GDM1 (cell line): Measurements from ENCODE around the gene MTURN.
"Not testable (repeated sequence)": the region's sequence is repeated elsewhere in the genome, so short reads cannot be mapped to it uniquely, and the experiment has no call there.

Experiments used
- DNase-seq: peaks from one replicate; lab custom pipeline; 2025; lab: John Stamatoyannopoulos, UW

MTURN gene

DNA sequence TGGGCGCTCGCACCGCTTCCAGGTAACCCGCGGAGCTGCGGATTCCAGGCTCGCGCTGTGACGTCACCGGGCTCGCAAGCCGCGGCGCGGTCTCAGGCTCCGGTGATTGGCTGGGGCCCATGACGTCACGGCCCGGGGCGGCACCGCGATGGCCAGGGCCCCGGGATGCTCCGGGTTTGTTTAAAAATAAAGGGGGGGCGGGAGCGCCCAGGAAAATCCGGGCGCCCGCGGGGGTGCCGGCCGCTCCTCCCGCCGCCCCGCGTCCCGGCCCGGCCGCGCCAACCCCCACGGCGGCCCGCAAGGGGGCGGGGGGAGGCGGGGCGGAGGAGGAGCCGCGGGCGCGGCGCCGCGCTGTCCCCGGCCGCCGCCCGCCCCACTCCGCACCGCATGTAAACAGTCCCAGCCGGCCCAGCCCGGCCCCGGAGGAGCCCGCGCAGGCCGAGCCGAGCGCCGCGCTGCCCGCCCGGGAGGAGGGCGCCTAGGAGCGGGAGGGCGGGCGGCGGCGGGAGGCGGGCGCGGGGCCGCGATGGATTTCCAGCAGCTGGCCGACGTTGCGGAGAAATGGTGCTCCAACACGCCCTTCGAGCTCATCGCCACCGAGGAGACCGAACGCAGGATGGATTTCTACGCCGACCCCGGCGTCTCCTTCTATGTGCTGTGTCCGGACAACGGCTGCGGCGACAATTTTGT, at the start of gene MTURN:
Gene MTURN, plus strand, starts transcription at position 376 of the 690 bp plus-strand sequence. Its CDS starts 151 bp downstream, at position 527.
- peak; percentile 70 for DNase-seq

DNA sequence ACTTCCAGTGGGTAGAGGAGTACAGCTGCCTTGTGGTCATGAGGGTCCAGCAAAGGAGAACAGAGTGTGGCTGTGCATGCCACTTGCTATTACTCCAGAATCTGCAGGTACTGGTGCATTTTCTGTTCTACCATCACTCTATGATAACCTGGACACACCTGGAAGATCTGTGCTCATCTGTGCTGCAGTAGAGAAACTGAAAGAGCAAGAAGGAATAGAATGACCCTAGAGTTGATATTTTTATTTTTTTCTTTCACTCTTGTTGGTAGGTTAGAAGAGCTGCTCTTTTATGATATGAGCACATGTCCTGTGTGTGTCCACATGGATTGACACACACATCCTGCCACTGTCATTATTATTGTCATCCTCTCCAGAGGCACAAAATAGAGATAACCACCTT, 48.3 kb upstream of the MTURN start:
- DNase-seq, result no peak

DNA sequence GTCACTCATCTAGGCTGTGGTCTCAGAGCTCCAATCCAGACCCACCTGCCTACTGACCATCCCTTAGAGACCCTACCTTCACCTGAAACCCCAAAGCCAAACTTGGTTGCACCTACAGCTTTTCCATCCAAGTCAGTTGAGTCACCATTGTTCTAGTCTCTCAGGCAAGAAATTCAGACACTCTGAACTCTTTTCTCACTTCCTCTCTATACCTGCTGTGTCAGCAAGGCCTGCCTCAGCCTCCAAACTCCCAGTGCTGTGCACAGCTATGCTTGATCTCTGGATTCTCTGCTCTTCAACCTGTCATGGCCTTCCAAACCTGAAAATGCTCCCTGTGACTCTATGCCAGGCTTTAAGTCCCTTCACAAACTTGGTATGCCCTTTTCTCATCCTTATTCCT, 47.4 kb upstream of the MTURN start:
- no peak for DNase-seq

DNA sequence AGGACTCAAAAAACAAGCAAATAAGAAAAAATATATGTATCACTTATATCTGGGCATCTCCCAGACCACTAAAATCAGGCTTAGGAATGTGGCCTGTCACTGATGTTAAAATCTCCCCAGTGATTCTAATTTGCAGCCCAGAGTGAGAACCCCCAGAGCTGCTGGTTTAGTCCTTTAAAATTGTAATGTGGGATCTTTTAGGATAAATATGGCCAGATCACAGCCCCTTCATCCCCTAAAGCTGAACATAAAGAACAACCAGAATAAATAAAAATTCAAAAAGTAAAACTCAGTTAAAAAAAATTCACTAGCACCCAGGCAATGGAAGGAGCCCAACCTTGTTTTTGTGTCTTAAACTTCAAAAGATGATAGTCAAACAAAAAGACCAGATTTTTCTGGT, 46.4 kb upstream of the MTURN start:
- no peak for DNase-seq

DNA sequence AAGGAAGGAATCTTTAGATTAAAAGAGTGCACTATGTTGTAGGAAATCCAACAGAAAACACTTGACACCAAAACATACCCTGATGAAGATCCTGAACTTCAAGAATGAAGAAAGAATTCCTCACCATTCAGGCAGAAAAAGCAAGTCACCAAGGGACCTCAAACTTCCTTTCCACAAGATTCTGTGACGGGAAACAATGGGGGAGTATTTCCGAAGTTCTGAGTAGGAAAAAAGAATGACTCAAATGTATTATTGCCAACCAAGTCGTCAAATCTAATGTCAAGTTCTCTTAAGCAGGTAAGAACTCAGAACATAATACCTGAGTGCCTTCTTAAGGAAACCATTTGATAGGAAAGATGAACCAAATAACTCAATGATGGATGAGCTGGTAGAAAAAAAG, 44.7 kb upstream of the MTURN start:
- DNase-seq, result no peak

DNA sequence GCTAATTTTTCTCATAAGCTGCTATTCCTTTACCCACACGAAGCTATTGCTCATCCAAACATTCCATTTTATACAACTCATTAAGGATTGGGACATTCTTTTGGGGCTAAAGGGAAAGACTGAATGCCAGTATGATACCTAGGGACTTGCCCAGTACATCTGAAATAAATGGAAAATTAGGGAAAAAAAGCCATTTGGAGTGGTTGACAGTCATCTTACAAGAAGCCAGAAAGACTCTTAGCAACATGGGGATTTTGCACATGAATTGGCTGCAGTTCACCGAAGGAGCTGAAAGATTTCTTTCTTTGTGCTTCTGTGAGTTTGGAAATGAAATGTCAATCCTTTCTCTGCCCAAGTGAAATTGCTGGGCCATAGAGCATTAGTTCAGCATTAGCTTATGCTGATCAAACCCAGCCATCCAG, 43.3 kb upstream of the MTURN start:
- DNase-seq, result no peak

DNA sequence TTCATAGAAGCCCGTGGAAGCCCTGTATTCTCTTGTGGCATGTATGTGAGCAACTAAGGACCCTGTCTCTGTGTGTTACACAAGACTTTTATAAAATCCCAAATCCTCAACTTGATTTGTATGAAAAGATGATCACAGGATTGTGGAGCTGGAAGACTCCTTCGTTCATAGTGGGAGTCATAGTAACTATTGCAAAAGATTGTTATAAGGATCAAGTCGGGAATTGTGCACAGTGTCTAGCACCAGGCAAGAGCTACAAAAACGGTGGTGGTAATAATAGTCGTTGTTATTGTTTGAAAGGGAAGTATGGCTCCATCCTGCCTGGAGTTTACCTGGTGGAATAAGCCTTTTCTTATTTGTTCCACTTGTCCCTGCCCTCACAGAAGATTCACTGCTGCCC, 42.8 kb upstream of the MTURN start:
- no peak for DNase-seq

DNA sequence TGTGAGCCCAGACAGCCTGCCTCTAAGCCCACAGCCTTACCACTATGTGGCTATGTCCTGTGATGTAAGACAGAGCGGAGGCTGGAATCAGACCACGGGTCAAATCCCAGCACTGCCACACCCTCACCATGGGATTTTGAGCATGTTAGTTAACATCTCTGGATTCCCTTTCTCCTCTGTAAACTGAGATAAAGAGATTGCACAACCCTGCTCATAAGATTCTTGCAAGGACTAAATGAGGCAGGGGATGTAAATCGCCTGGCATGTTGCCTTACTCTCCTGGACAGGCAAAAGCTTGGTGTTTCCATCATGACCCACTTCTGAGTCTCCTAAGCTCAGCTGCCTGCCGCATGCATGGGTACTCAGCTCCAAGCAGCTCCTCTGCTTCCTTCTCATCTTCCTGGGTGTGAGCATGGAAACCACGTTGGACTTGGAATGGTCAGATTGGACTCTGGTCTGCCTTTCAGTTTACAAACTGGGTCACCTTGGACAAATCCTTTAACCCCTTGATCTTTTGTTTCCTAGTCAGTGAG, 41.3 kb upstream of the MTURN start:
- DNase-seq, result no peak

DNA sequence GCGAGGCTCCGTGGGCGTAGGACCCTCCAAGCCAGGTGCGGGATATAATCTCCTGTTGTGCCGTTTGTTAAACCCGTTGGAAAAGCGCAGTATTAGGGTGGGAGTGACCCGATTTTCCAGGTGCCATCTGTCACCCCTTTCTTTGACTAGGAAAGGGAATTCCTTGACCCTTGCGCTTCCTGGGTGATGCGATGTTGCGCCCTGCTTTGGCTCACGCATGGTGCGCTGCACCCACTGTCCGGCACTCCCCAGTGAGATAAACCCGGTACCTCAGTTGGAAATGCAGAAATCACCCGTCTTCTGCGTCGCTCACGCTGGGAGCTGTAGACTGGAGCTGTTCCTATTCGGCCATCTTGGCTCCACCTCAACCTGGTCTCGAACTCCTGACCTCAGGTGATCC, 36.2 kb upstream of the MTURN start:
- DNase-seq, result not testable (repeated sequence)

DNA sequence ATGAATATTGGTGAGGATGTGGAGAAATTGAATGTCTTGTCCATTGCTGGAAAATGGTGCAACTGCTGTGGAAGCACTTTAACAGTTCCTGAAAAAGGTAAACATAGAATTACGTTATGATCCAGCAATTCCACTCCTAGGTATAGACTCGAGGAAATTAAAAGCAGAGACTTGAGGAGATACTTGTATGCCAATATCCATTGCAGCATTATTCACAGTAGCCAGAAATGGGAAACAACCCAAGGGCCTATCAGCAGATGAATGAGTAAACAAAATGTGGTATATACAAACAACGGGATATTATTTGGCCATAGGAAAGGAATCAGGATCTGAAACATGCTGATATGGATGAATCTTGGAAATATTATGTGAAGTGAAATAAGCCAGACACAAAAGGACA, 32.5 kb upstream of the MTURN start:
- no peak for DNase-seq

DNA sequence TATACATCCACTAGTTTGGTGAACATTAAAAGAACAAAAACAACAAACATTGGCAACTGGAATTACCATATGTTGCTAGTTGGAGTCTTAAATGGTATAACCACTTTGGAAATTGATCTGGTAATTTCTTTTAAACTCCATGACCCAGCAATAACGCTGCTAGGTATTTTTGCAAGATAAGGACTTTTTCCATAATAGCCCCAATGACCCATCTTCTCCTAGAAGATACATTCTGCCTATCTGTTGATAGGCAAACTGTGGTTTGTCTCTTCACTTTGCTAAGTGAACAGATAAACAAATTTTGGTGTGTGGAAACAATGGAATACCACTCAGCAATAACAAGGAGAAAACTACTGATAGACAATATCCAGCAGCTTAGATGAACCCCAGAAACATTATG, 30.6 kb upstream of the MTURN start:
- no peak for DNase-seq

DNA sequence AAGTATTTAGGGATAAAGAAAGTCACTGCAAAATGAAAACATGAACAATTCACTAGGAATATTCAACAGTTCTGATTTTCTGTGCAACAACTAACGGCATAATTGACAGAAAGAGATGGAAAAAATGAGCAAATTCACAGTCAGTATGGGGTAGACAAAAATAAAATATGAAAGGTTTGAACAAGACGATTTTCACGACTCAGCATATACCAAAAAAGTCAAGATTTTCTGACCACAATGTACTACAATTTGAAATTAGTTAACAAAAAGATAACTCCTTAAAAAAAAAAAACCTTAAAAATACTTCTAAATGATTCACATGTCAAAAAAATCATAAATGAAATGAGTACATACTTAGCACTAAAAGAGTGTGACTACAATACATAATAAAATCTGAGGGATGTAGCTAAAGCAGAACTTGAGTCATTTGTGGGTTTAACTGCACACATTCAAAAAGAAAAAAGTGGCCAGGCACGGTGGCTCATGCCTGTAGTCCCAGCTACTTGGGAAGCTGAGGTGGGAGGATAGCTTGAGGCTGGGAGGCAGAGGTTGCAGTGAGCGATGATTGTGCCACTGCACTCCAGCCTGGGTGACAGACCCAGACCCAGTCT, 22.6 kb upstream of the MTURN start:
- DNase-seq, result no peak

DNA sequence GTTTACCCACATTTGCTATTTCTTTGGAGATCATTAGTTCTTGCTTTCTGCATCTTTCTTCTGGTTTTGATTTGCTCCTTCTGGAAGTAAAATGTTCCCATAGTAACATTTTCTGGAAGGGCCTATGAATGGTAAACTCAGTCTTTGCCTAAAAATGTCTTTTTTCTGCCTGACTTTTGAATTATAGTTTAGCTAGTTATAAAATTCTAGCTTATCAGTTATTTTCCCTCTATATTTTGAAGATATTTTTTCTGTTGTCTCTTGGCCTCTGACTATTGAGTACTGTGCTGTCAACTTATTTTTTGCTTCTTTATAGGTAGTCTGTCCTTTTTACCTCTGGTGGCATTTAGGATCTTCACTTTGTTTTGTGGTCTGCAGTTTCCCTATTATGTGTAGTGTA, 21.6 kb upstream of the MTURN start:
- DNase-seq, result no peak

DNA sequence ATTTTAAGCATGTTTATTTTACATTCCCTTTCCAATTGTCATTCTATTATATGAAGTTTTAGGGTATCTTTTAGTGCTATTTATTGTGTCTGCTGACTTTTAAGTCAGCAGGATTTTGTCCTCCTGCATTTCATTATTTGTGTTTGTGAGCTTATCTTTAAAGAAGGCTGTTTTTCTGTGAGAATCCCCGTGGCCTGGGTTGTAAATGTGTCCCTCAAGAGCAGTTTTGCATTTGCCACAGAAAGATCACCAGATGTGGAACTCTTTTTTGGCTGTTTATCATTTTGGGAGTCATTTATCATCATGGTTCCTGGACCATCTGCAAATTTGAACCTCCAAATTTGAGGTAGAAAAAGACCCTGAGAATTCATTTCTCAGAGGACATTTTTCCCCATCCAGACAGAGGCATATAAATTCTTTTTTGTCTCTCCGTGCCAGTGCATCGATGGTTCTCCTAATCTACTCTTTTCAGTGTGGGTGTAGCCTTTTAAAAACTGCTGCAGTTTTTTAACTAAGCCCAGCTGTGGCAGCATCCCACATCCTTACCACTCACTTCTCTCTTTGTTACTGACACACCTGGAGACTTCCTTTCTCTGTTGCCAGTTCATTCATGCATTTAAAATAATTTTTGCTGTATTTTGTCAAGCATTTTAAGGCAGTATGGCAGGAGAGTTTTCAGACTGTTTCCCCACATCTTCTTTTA, 20.1 kb upstream of the MTURN start:
- DNase-seq, result no peak

DNA sequence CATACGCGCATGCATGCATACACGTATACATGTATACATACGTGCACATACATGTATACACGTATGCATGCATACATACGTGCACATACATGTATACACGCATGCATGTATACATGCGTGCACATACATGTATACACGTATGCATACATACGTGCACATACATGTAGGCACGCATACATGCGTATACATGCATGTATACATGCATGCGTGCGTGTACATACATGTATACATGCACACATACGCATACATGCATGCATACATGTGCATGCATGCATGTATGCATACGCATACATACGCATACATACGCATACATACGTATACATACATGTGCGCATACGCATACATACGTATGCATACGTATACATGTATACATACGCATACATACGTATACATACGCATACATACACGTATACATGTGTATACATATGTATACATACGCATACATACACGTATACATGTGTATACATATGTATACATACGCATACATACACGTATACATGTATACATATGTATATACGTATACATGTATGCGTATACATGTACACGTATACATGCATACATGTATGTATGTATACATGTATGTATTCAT, 19.0 kb upstream of the MTURN start:
- DNase-seq, result no peak

DNA sequence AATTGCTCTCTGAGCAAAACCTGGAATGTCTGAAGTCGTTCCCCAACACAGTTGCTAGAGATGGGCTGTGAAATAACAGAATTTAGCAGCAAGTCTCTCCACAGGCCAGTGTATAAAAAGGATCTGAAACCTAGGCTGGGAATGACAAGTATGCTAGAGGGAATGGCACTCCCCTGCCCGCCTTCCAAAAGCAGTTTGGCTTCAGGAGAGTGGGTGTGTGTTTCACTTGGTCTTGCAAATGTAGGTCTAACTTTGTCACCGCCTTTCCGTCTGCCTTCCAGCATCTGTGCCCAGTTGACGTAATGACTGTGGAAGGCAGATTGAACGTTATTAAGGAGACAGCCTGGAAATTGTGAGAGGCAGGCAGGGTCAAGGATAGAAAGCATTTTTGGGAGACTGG, 18.0 kb upstream of the MTURN start:
- DNase-seq, result no peak

DNA sequence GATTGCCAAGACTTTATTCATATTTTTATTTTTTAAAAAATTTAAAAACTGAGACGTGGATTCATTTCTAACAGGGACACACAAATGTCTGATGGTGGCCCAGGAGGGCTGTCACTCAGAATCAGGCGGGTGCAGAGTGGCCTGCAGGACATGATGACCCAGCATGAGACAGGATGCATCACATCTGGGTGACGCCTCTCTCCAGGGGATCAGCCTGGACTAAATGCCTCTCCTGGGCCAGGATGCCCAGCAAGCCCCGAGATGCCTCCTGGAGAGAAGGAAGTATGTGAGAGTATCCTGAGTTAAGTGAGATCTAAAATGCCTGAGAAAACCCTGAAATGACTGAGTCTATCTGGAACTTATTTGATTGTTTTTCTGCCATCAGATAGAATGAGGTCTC, 16.9 kb upstream of the MTURN start:
- DNase-seq, result no peak

DNA sequence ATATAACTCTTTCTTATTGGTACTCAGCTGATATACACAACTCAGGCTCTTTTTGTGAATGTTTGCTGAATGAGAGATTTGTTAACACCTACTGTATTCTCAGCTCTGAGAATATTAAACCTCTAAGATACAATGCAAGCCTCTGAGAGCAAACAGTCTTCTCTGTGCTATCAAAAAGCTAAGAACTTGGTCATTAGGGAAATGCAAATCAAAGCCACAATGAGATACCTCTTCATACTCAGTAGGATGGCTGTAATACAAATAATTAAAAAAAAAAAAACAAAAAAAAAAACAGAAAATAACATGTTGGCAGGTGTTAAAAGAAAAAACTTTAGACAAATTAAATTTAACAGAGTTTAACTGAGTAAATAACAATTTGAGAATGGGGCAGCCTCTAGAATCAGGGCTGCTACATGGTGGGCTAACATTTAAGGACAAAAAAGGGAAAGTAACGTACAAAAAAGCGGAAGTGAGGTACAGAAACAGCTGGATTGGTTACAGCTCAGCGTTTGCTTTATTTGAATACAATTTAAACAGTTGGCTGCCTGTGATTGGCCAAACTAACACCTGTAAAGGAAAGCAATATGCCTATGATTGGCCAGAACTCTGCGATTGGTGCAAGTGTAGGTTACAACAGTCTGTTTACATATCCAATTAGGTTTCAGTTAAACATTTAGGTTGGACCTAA, 14.8 kb upstream of the MTURN start:
- no peak for DNase-seq

DNA sequence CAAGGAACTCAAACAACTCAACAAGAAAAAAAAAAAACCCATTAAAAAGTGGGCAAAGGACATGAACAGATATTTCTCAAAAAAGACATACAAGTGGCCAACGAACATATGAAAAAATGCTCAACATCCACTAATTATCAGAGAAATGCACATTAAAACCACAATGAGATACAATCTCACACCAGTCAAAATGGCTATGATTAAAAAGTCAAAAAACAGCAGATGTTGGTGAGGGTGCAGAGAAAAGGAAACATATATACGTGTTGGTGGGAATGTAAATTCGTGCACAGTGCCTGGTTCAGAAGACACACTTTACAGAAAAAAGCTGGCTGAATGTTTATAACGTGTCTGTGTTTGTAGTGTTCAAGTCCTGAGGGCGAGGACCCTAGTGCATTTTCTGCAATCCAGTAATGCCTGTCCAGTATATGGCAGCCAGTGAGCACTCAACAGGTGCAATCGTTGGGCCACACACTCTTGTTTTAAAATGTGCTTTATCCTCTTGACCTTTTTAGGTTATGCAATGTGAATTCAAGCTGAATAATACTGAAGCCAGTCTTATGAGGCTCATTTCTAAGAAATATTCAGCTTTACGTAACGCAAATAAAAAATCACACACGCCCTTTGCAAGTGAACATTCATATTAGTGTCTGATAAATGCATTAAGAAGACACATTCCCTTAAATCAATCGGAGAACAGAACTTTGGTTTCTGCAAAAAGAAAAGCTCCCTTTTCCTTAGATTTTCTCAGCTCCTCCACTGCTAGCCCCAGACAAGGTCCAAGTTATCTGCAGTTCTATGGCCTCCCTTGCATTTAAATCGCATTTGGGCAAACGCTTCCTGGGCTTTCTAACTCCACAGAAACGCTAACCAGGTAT, 813 bp upstream of the MTURN start:
- DNase-seq, result no peak

DNA sequence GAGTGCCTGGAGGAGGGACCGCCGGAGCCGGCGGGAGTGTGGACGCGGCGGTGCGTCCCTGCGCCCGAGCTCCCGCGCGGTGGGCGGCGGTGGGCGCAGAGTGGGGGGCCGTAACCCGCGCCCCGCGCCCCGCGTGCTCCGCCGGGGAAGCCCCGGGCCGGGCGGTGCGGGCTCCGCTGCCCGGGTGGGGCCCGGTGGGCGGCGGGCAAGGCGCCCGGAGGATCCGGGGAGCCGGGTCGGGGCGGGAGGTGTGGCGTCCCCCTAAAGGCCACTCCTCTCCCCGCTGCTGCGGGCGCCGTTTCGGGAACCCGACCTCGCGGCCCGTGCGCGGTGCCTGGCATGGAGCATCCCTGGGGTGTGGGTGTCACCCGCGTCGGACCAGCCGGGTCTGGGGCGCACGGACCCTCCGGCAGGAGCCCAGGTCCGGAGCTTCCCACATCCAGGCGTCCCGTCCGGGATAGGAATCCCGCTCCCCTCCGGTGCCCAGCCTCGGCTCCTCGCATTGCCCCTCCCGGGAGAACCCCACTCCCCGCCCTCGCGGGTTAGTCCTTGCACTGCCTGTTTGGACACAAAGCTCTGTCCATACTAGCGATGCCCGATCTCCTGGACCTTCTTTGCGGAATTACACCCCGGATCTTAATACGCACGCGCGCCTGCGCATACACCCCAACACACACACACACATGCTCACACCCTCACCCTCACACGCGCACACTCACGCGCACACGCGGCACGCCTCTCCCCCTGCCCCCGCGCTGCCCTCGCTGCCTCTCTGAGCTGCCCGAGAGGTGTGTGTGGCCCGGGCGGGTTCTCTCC, 723 bp downstream of the MTURN start:
- DNase-seq, result no peak
